COLO829 (cell line): ENCODE measurements around the gene HLA-DRA.

Source experiments
- DNase-seq: peaks from one replicate; pipeline ENCODE4 v3.0.0; 2012; ENCODE audit warnings: low spot score

Gene HLA-DRA

GRCh38 chr6:32439602-32440214, at the start of gene HLA-DRA:
HLA-DRA (plus strand) TSS chr6:32439887; CDS start chr6:32439951, 64 bp downstream.
- peak; percentile 66 for DNase-seq

- no peak for DNase-seq
Observed at GRCh38 chr6:32391505-32391904, 48.2 kb upstream of the HLA-DRA start.

- DNase-seq, result no peak
Observed at GRCh38 chr6:32393665-32394420, 45.8 kb upstream of the HLA-DRA start.

- no peak for DNase-seq
Observed at GRCh38 chr6:32396028-32396427, 43.7 kb upstream of the HLA-DRA start.

GRCh38 chr6:32397252-32397920, 42.3 kb upstream of the HLA-DRA start:
- no peak for DNase-seq

GRCh38 chr6:32401284-32401963, 38.3 kb upstream of the HLA-DRA start:
- no peak for DNase-seq

GRCh38 chr6:32402812-32403211, 36.9 kb upstream of the HLA-DRA start:
- DNase-seq, result no peak

- DNase-seq, result no peak
Observed at GRCh38 chr6:32405656-32406055, 34.0 kb upstream of the HLA-DRA start.

- DNase-seq, result no peak
Observed at GRCh38 chr6:32406197-32406596, 33.5 kb upstream of the HLA-DRA start.

GRCh38 chr6:32406857-32407256, 32.8 kb upstream of the HLA-DRA start, which contains the start of gene BTNL2:
BTNL2 (minus strand) TSS chr6:32407181; CDS start chr6:32407123, 58 bp downstream.
- no peak for DNase-seq

GRCh38 chr6:32410906-32411305, 28.8 kb upstream of the HLA-DRA start:
- no peak for DNase-seq

GRCh38 chr6:32411566-32412327, 27.9 kb upstream of the HLA-DRA start:
- no peak for DNase-seq

GRCh38 chr6:32413427-32414047, 26.1 kb upstream of the HLA-DRA start:
- peak; percentile 62 for DNase-seq

GRCh38 chr6:32415521-32416019, 24.1 kb upstream of the HLA-DRA start:
- DNase-seq, result peak; percentile 38

- no peak for DNase-seq
Observed at GRCh38 chr6:32416036-32416435, 23.7 kb upstream of the HLA-DRA start.

GRCh38 chr6:32424589-32425300, 14.9 kb upstream of the HLA-DRA start:
- no peak for DNase-seq

GRCh38 chr6:32426338-32426737, 13.3 kb upstream of the HLA-DRA start:
- DNase-seq, result no peak

GRCh38 chr6:32427218-32427617, 12.5 kb upstream of the HLA-DRA start:
- no peak for DNase-seq

- no peak for DNase-seq
Observed at GRCh38 chr6:32427934-32428474, 11.7 kb upstream of the HLA-DRA start.

GRCh38 chr6:32430179-32430578, 9.5 kb upstream of the HLA-DRA start:
- DNase-seq, result no peak
